ENCODE data around the gene DPM2. TPM values are rescaled to one million over a fixed set of nuclear protein-coding genes. Genes with fewer than 3 reads are reported as not detected.
A peak's percentile ranks its signal among the peaks of the same experiment; 100 is the strongest.

Gene DPM2
- polyA plus RNA-seq, 10 donors, result 15.7 to 25.3 (median 22.5) TPM

DNA sequence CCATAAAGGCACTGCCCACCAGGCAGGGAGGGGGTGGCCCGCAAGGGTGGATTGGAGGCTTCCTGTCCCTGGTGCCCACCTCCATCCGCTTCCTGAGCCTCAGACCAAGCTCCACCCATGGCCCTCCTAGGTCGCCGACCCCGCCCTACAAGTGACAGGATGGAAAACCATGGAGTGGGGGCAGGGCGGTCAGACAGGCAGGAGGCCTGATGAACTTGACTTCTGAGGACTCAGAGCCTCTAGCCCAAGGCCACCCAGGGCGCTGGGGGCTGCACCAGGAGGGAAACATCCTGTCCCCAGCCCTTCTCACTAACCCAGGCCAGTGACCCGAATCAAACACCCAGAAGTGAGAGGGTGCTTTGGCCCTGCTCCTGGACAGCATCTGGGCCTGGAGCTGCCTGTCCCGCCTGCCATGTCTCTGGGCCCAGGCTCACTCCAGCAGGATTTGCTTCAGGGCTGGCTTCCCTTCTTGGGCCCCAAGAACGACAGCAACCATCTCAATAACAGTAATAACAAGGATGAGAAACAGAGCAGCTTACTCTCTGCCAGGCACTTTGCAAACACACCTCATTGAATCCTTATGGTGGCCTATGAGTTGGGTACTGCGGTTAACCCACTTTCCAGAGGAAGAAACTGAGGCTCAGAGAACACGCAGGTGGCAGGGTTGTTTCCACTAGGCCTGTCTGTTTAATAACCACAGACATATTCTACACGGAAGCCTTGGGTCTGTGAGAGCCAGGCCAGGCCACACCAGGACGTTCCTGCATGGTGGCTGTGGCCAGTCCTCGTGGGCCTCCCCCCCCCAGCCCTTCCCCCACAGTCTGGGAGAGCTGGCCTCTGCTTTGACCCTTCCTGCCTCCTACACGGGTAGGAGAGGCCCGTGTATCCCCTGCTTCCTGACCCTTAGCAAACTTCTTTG lies 33.8 kb downstream of the DPM2 start:
- peak in 1 of 3 donors; percentile 75 for DNase-seq

DNA sequence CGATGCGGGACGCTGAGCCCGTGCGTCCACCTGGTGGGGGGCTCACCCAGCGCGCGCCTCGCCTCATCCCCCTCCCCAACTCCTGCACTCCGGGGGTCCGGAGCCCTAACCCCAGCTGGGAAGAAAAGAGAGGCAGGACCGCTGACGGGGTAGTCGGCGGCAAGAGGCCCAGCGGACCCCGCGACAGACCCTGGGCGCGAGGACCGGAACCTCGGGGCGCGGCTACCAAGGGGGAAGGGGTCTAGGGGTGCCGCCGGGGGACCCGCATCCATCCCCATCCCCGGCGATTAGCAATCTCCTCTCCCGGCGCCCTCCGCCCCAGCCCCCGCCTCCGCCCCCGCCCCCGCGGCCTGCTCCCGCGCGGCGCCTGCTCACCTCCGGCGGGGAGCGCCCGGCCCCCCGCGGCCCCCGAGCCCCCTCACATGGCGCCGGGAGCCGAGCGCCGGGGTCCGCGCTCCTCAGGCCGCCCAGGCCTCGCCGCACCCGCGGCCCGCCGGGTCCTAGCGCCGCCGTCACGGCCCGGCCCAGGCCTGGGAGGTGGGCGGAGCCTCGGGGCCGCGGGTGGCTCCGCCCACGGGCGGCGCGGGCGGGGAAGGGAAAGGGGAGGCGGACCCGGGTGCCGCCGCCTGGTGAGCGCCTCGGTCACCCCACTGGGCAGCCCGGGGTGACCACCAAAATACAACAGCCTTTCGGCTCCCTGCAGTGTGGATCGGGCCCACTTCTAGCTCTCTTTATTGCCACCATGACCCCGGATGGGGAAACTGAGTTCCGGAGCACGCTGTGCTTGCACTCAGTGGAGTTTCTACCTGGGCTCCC lies 38.3 kb downstream of the DPM2 start, which contains the start of gene ST6GALNAC6:
Gene ST6GALNAC6, minus strand, starts transcription at position 476 of the 816 bp plus-strand sequence. CDS start 1,622 bp downstream, outside the sequence.
- DNase-seq, result peak; percentile 82 to 90 (median 88)

DNA sequence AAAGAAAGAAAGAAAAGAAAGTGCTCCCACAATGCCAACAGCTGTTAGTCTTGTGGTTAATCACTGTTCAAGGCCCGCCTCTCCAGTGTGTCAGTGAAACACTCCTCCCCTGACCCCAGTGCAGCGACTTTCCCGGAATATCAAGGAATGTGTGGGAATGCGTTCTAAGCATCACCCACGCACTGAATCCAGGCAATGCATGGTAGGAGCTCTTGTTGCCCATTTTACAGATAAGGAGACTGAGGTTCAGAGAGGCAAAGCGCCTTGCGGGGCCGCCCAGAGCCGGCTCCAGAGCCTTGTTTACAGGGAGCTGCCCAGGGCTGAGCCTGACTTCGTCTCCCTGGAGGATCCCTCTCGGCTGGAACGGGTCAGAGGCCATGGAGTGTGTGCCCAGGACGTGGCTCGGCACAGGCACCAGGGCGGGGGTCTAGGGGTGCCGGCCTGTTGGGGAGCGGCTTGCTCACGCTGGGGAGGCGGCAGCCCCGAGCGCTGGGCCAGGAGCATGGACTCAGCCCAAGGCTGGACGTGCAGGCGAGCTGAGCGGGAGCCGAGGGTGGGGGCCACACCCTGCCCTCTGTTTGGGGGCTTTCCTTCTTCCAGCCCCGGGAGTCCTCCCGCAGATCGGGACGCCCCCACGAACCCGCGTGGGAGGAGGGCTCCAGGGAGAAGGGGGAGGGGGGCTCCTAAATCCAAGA lies 39.1 kb downstream of the DPM2 start:
- peak in 2 of 3 donors; percentile 75 to 87 for DNase-seq

DNA sequence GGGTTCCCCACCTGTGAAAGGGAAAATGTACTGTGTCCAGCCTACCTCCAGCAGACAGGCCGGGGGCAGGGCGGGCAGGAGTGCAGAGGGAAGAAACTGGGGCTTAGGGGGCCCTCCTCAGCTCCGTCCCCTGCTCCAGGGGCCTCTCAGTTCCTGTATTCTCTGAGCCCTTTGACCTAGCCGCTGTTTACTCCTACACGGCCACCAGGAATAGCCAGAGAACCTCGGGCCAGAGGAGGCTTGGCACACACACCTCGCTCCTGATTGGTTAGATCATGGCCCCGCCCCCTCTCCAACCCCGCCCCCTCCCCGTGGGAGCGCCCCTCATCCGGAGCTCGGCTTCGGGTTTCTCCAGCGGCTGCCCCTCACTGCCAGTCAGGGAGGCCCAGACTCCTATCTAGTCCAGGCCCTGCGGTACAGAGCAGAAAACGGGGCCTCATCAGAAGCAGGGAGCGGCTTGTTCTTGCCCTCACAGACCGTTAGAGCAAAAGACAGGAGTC lies 40.4 kb downstream of the DPM2 start:
- peak; percentile 71 to 85 (median 74) for DNase-seq

DNA sequence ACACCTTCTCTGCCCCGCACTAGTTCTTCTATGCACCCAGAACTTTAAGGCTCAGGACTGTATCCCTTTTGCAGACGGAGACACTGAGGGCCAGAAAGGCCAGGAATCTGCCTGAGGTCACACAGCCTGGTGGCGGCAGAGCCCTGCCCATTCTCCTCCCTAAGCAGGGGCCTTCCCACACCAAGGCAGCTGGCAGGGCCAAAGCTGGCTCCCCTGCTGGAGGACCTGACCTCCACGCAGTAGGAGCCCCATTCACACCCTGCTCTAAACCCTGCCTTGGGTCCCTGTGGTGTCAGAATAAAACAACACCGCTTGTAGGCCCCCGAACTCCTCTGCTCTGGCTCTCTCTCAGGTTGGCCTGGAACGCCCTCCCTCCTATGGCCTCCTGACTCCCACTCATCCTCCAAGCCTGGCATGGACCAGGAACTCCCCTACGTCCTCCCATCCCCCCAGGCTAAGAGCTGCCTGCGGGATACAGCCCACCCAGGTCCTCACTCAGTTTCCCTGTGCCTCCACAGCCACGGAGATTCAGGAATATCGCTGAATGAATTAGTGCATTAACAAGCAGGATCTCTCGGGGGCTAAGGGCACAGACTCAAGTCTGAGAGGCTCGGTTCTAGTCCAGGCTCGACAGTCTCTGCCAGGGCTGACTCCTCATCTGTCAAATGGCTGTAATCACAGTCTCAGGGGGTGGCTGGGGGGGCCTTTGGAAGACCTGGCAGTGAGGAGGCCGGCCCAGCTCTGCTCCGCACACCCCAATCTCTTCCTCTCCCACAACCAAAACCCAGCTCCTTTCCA lies 41.1 kb downstream of the DPM2 start:
- no peak for DNase-seq

DNA sequence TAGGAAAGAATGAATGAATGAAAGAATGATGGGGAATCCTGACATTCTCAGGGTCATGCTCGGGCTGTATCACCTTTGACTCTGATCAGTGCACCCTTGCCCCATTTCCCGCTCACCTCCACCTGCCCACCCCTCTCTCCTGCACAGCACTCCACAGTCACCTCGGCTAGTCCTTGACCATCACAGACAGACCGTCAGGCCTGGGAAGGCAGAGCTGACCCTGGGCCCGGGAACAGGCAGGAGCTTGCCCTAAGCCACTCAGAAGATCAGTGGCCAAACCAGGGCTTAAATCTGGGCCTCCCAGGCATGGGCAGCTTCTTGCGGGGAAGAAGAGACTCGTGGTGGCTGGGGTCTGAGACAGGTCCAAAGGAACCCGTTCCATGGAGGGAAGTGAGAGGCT lies 41.8 kb downstream of the DPM2 start:
- no peak for DNase-seq

DNA sequence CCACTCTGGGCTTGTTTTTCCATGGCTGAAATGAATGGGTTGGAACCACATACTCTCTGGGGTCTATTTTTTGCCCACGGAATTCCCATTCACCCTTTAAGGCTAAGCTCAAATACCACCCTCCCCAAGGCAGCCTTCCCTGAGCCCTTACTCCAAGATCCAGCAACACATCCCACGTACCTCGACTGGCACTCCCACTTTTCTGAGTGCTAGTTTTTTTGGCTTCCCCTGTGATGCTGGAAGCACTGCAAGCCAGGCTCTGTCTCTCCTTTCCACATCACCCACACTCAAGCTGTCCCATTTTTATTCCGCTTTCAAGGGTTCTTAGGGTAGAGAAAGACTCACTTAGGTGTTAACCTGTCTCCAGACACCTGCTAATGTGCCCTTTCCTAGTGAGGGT lies 44.3 kb downstream of the DPM2 start:
- no peak for DNase-seq

DNA sequence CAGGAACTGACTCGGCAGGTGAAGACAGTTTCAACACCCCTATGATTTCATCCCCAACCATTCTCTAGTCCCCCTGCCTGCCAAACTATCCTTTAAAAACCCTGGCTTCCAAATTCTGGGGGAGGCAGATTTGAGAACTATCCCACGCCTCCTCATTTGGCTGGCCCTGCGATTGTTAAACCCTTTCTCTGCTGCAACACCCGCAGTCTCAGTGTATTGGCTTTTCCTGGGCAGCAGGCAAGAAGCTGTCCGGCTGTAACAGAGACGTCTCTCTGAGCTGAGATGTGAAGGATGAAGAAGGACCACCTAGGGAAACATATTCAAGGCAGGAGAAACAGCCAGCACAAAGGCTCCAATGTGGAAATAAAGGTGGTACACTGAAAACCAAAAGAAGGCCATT lies 44.8 kb downstream of the DPM2 start:
- DNase-seq, result no peak

DNA sequence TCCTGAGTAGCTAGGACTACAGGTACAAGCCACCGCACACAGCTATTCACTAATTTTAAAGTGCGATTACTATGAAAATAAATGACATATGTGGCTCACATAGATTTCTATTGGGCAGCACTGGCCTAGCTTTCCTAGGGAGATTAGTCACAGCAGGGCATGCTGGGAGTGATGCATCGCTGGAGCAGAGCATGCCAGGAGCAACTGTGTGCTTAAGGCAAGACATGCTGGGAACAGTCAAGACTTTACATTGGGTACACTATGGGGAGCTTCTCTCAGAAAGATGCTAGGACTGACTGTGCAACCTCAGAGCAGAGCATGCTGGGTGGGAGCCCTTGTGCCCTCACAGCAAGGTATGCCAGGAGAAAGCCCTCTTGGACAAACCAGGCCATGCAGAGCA lies 47.6 kb downstream of the DPM2 start:
- no peak for DNase-seq

DNA sequence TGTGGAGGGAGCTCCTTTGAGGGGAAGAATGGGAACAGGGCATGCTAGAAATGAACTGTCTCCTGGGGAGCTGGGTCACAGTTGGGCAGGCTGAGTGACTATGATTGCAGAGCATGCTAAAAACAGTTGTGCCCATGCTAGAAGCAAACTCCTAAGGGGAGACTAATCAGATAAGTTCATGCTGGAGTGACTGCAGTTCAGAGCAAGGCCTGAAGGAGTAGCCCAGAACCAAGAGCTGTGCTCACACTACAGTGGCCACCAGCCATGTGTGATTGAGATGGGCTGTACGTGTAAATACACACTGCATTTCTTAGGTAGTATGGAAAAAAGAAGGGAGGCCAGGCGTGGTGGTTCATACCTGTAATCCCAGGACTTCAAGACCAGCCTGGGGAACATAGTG lies 49.9 kb downstream of the DPM2 start:
- no peak for DNase-seq

DNA sequence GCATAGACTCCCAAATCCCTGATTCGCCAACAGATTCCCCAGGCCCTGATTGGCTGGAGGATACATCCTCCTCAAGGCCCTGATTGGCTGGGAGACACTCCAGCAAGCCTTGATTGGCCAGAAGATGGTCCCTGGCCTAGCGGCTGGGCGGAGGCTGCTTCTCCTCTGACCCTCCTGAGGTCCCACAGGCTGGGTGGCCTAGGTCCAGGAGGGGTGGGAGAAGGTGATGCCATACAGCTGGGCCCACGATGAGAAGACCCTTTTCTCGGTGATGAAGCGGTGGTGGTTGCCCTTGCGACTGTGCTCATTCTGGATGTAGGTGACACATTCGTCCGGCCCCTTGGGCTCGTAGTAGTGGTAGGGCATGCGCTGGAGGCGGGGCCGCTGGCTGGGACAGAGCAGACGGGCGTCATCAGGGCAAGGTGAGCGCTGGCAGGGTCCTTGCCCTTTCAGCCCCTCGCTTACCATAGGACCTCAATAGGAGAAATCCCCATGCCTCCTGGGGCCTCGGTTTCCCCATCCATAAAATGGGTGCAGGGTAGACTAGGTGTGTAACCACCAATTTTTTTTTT lies 51.2 kb downstream of the DPM2 start:
- DNase-seq, result no peak

DNA sequence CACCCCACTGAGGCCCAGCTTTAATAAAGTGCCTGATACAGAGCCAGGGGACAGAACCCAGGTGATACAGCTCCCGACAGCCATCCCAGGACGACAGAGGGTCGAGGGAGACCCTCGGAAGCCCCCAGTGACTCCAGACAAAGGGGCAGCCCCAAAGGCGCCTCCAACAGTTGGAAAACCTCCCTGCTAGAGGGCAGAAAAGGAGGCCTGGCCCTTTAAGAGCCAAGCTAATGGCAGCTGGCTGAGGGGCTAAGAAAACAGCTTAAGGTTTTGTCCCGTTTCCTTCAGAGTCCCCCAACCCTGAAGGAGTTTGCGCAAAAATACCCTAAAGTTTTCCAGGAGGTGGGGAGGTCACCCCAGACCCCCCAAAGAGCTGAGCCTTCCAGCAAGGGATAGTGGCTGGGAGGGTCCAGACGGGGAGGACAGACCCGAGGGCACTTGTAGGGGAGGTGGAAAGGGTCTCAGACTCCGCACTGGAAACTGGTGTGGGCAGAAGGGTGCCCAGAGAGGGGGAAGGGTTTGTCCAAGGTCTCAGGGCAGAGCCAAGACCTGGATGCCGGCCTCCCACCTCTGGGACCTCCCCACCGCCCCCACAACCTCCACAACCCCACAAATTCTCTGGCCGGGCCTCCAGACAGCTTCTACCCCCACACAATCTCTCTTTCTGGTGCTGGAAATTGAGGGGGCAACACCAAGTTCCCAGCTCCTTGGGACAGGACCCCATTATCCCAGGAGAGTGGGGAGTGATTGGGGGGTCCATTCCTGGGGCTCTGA lies 52.0 kb downstream of the DPM2 start:
- no peak for DNase-seq

Other genes with a start within 250 kb of the DPM2 start
- gene CFAP157, start 230.9 kb downstream of the DPM2 start, polyA plus RNA-seq (ENCODE audit: insufficient read length in 10 of 10), result 1 to 10 TPM in 6 of 10 donors, under 1 TPM in 4; 0.64 to 1.5 (median 1.1) TPM
- gene PTRH1, start 222.2 kb downstream of the DPM2 start, polyA plus RNA-seq (ENCODE audit: insufficient read length in 10 of 10), result 1 to 10 TPM; 4.4 to 8.2 (median 6.4) TPM
- gene TTC16, start 221.8 kb downstream of the DPM2 start, polyA plus RNA-seq (ENCODE audit: insufficient read length in 10 of 10), result under 1 TPM in 6 of 10 donors, not detected in 4; 0.03 to 0.16 (median 0.06) TPM
- gene TOR2A, start 202.6 kb downstream of the DPM2 start, polyA plus RNA-seq (ENCODE audit: insufficient read length in 10 of 10), result 10 to 100 TPM in 1 of 10 donors, 1 to 10 TPM in 9; 5.8 to 11.8 (median 7.1) TPM
- gene SH2D3C, start 159.2 kb downstream of the DPM2 start, polyA plus RNA-seq (ENCODE audit: insufficient read length in 10 of 10), result 10 to 100 TPM; 15.5 to 24.4 (median 18.0) TPM
- 10 to 100 TPM; 36.7 to 46.5 (median 41.3) TPM for gene CDK9, start 151.8 kb downstream of the DPM2 start, polyA plus RNA-seq (ENCODE audit: insufficient read length in 10 of 10)
- 10 to 100 TPM; 28.8 to 42.1 (median 37.9) TPM for gene FPGS, start 135.0 kb downstream of the DPM2 start, polyA plus RNA-seq (ENCODE audit: insufficient read length in 10 of 10)
- gene ENG, start 83.2 kb downstream of the DPM2 start, polyA plus RNA-seq (ENCODE audit: insufficient read length in 10 of 10), result 10 to 100 TPM; 40.6 to 74.5 (median 52.4) TPM
- 1,000 to 10,000 TPM in 7 of 10 donors, 100 to 1,000 TPM in 3; 607 to 1,079 (median 1,015) TPM for gene AK1, start 60.2 kb downstream of the DPM2 start, polyA plus RNA-seq (ENCODE audit: insufficient read length in 10 of 10)
- gene ST6GALNAC6, start 38.3 kb downstream of the DPM2 start, polyA plus RNA-seq (ENCODE audit: insufficient read length in 10 of 10), result 10 to 100 TPM; 40.4 to 58.5 (median 46.6) TPM
- gene ST6GALNAC4, start 20.8 kb downstream of the DPM2 start, polyA plus RNA-seq (ENCODE audit: insufficient read length in 10 of 10), result 10 to 100 TPM; 24.8 to 41.2 (median 29.6) TPM
- 1 to 10 TPM; 1.3 to 5.7 (median 2.1) TPM for gene PIP5KL1, start 7.1 kb downstream of the DPM2 start, polyA plus RNA-seq (ENCODE audit: insufficient read length in 10 of 10)
- 10 to 100 TPM; 15.4 to 27.3 (median 17.4) TPM for gene EEIG1, start 43.1 kb upstream of the DPM2 start, polyA plus RNA-seq (ENCODE audit: insufficient read length in 10 of 10)
- gene NAIF1, start 129.5 kb upstream of the DPM2 start, polyA plus RNA-seq (ENCODE audit: insufficient read length in 10 of 10), result 1 to 10 TPM; 6.3 to 9.2 (median 8.0) TPM
- 10 to 100 TPM in 9 of 10 donors, 1 to 10 TPM in 1; 9.6 to 16.2 (median 12.0) TPM for gene SLC25A25, start 130.4 kb upstream of the DPM2 start, polyA plus RNA-seq (ENCODE audit: insufficient read length in 10 of 10)
- 10 to 100 TPM; 28.2 to 40.0 (median 36.1) TPM for gene PTGES2, start 189.9 kb upstream of the DPM2 start, polyA plus RNA-seq (ENCODE audit: insufficient read length in 10 of 10)
- 1 to 10 TPM in 1 of 10 donors, under 1 TPM in 9; 0.16 to 1.3 (median 0.68) TPM for gene LCN2, start 211.6 kb upstream of the DPM2 start, polyA plus RNA-seq (ENCODE audit: insufficient read length in 10 of 10)
- gene BBLN, start 222.4 kb upstream of the DPM2 start, polyA plus RNA-seq (ENCODE audit: insufficient read length in 10 of 10), result 10 to 100 TPM; 19.9 to 33.8 (median 26.3) TPM

Measured in muscle of back (tissue), 11 donors.